Duodenal mucosa (tissue), 2 donors: ENCODE measurements around the gene CDK2AP2.
"Not testable (repeated sequence)": the region's sequence is repeated elsewhere in the genome, so short reads cannot be mapped to it uniquely, and the experiment has no call there.

Experiments used
- H3K27ac ChIP-seq: one replicate; pipeline ENCODE4 v1.7.0; 2013; ENCODE audit warnings: low read depth, low read length
- H3K27me3 ChIP-seq, 2 donors: one replicate each; pipeline ENCODE4 v1.7.0; 2013; ENCODE audit warnings: low read length in 2 of 2, control low read depth in 1 of 2; ENCODE audit not compliant: insufficient read depth in 2 of 2, control insufficient read depth in 1 of 2
- H3K36me3 ChIP-seq, 2 donors: one replicate each; pipeline ENCODE4 v1.7.0; 2013; ENCODE audit warnings: low read length in 2 of 2, control low read depth in 1 of 2; ENCODE audit not compliant: insufficient read depth in 2 of 2, control insufficient read depth in 1 of 2
- H3K4me1 ChIP-seq, 2 donors: one replicate each; pipeline ENCODE4 v1.7.0; 2013; ENCODE audit warnings: low read length in 2 of 2, control low read depth in 1 of 2; ENCODE audit not compliant: insufficient read depth in 2 of 2, control insufficient read depth in 1 of 2
- H3K4me3 ChIP-seq, 2 donors: one replicate each; pipeline ENCODE4 v1.7.0; 2013; ENCODE audit warnings: low read length in 2 of 2, low read depth in 1 of 2
- H3K9ac ChIP-seq, 2 donors: one replicate each; pipeline ENCODE4 v1.7.0; 2013; ENCODE audit warnings: low read length in 2 of 2, low read depth in 1 of 2
- H3K9me3 ChIP-seq, 2 donors: one replicate each; pipeline ENCODE4 v1.7.0; 2013; ENCODE audit warnings: low read length in 2 of 2, control low read depth in 1 of 2; ENCODE audit not compliant: control insufficient read depth in 1 of 2

The CDK2AP2 gene

GRCh38 chr11:67482275-67482826 is 25.6 kb downstream of the CDK2AP2 start:
- Histone ChIP-seq H3K27ac (peak overlapping the region; percentile 81), H3K4me3 (peak overlapping the region; percentile 73 to 85), H3K36me3 (peaks cover 0 to 3% of the 10 kb centered on the region in 2 donors), H3K9ac (peak overlapping the region; percentile 66 to 76), H3K9me3 (no peaks in the 10 kb centered on the region), H3K4me1 (peaks cover 14 to 36% of the 10 kb centered on the region in 2 donors), H3K27me3 (no peaks in the 10 kb centered on the region)

DNA sequence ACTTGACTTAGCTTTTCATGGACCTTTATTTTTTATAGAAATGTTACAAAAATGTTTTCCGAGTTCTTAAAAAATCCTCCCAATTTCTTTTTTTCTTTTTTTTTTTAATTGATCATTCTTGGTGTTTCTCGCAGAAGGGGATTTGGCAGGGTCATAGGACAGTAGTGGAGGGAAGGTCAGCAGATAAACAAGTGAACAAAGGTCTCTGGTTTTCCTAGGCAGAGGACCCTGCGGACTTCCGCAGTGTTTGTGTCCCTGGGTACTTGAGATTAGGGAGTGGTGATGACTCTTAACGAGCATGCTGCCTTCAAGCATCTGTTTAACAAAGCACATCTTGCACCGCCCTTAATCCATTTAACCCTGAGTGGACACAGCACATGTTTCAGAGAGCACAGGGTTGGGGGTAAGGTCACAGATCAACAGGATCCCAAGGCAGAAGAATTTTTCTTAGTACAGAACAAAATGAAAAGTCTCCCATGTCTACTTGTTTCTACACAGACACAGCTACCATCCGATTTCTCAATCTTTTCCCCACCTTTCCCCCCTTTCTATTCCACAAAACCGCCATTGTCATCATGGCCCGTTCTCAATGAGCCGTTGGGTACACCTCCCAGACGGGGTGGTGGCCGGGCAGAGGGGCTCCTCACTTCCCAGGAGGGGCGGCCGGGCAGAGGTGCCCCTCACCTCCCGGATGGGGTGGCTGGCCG is 30.5 kb downstream of the CDK2AP2 start:
- not testable (repeated sequence) for H3K36me3 ChIP-seq, H3K4me1 ChIP-seq, H3K9ac ChIP-seq, H3K4me3 ChIP-seq, H3K27me3 ChIP-seq, H3K9me3 ChIP-seq, H3K27ac ChIP-seq

DNA sequence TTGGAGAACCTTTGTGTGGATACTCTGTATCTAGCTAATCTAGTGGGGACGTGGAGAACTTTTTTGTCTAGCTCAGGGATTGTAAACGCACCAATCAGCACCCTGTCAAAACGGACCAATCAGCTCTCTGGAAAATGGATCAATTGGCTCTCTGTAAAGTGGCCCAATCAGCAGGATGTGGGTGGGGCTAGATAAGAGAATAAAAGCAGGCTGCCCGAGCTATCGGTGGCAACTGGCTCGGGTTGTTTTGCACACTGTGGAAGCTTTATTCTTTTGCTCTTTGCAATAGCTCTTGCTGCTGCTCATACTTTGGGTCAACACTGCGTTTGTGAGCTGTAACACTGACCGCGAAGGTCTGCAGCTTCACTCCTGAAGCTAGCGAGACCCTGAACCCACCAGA is 31.3 kb downstream of the CDK2AP2 start:
- H3K27me3 ChIP-seq, H3K9ac ChIP-seq, H3K9me3 ChIP-seq, H3K36me3 ChIP-seq, H3K4me3 ChIP-seq, H3K27ac ChIP-seq, H3K4me1 ChIP-seq: not testable (repeated sequence)

DNA sequence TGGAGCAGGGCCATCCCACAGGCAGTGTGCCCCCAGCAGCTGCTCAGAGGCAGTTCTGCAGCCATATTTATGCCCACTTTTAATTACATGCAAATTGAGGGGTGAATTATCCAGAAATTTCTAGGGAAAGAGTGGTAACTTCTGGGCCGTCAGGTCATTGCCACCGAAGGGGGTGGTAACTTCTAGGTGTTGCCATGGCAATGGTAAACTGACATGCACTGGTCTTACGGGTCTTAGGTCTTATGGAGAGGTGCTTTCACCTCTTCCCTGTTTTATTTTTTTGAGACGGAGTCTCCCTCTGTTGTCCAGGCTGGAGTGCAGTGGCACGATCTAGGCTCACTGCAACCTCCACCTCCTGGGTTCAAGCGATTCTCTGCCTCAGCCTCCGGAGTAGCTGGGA is 35.1 kb downstream of the CDK2AP2 start:
- H3K4me1 ChIP-seq: peaks cover 6 to 10% of the 10 kb centered on the region in 2 donors
- H3K9ac ChIP-seq: no peak overlapping the region
- no peak overlapping the region for H3K27ac ChIP-seq
- no peaks in the 10 kb centered on the region for H3K27me3 ChIP-seq
- no peak overlapping the region for H3K4me3 ChIP-seq
- no peaks in the 10 kb centered on the region for H3K36me3 ChIP-seq
- no peaks in the 10 kb centered on the region for H3K9me3 ChIP-seq

- Histone ChIP-seq H3K27ac (no peak overlapping the region), H3K9ac (no peak overlapping the region), H3K9me3 (no peaks in the 10 kb centered on the region), H3K4me1 (peaks cover 15 to 16% of the 10 kb centered on the region in 2 donors), H3K36me3 (peaks cover 0 to 3% of the 10 kb centered on the region in 2 donors), H3K4me3 (no peak overlapping the region), H3K27me3 (no peaks in the 10 kb centered on the region)
These were observed 37.5 kb downstream of the CDK2AP2 start for GRCh38 chr11:67470337-67471002.

DNA sequence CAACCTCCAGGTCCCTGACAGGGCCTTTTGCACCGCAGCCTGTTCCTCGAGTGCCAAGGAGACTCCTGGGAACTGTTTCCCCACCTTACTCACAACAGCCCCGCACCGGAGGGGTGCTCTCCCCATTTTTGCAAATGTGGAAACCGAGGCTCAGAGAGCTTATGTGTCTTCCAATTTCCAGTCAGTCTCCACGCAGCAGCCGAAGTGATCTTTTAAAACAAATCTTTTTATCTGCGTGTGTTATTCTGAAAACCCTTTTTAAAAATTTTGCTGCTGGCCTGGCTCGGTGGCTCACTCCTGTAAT is 38.5 kb downstream of the CDK2AP2 start:
- Histone ChIP-seq H3K27ac (peak overlapping the region; percentile 79), H3K4me1 (peaks cover 15 to 21% of the 10 kb centered on the region in 2 donors), H3K9me3 (no peaks in the 10 kb centered on the region), H3K36me3 (peaks cover 0 to 3% of the 10 kb centered on the region in 2 donors), H3K27me3 (no peaks in the 10 kb centered on the region), H3K4me3 (peak overlapping the region; percentile 79 to 86), H3K9ac (peak overlapping the region; percentile 78 to 85)

- Histone ChIP-seq H3K36me3 (peaks cover 0 to 3% of the 10 kb centered on the region in 2 donors), H3K27ac (peak within 1 kb of the TSS; percentile 79), H3K4me1 (peaks cover 19 to 26% of the 10 kb centered on the region in 2 donors)
These were observed 39.0 kb downstream of the CDK2AP2 start, which contains the start of gene TMEM134 for GRCh38 chr11:67468759-67469507. TMEM134 (minus strand) TSS chr11:67469251; CDS start chr11:67469192, 59 bp downstream.

GRCh38 chr11:67468456-67468758 is 39.6 kb downstream of the CDK2AP2 start:
- peaks cover 23 to 30% of the 10 kb centered on the region in 2 donors for H3K4me1 ChIP-seq
- H3K9me3 ChIP-seq: no peaks in the 10 kb centered on the region
- no peaks in the 10 kb centered on the region for H3K27me3 ChIP-seq
- peaks cover 0 to 3% of the 10 kb centered on the region in 2 donors for H3K36me3 ChIP-seq
- peak overlapping the region; percentile 79 to 84 for H3K4me3 ChIP-seq
- H3K27ac ChIP-seq: peak overlapping the region; percentile 77
- peak overlapping the region; percentile 78 to 80 for H3K9ac ChIP-seq

More at GRCh38 chr11:67468759-67469507, 39.0 kb downstream of the CDK2AP2 start, which contains the start of gene TMEM134:
- Histone ChIP-seq H3K9ac (peak within 1 kb of the TSS; percentile 78 to 85), H3K9me3 (no peaks in the 10 kb centered on the region), H3K4me3 (peak within 1 kb of the TSS; percentile 84 to 86), H3K27me3 (no peaks in the 10 kb centered on the region)

- Histone ChIP-seq H3K4me1 (peaks cover 26 to 30% of the 10 kb centered on the region in 2 donors), H3K9me3 (no peaks in the 10 kb centered on the region), H3K4me3 (peak overlapping the region; percentile 79 to 84), H3K9ac (peak overlapping the region; percentile 78 to 80), H3K27ac (peak overlapping the region; percentile 77), H3K36me3 (peaks cover 0 to 3% of the 10 kb centered on the region in 2 donors), H3K27me3 (no peaks in the 10 kb centered on the region)
These were observed 39.9 kb downstream of the CDK2AP2 start for GRCh38 chr11:67468056-67468455.
